Left renal pelvis (tissue), 4 donors: ENCODE measurements around the gene TMSB10. TPM values are rescaled to one million over a fixed set of nuclear protein-coding genes. Genes with fewer than 3 reads are reported as not detected.
A peak's percentile ranks its signal among the peaks of the same experiment; 100 is the strongest.

ENCODE experiments used
- DNase-seq, 4 donors: peaks; one replicate each; pipeline ENCODE4 v3.0.0-alpha.2; 2013; ENCODE audit warnings: low read depth in 4 of 4, low spot score in 3 of 4
- polyA plus RNA-seq, 4 donors: library from polyadenylated mRNA; unstranded; fragments of 120-200 nt; gene quantifications; one replicate each; pipeline ENCODE4 v1.2.1, GENCODE V29; 2013; ENCODE audit not compliant: insufficient read length in 4 of 4

The TMSB10 gene
- polyA plus RNA-seq, 4 donors, result 1,416 to 1,653 (median 1,568) TPM

DNA sequence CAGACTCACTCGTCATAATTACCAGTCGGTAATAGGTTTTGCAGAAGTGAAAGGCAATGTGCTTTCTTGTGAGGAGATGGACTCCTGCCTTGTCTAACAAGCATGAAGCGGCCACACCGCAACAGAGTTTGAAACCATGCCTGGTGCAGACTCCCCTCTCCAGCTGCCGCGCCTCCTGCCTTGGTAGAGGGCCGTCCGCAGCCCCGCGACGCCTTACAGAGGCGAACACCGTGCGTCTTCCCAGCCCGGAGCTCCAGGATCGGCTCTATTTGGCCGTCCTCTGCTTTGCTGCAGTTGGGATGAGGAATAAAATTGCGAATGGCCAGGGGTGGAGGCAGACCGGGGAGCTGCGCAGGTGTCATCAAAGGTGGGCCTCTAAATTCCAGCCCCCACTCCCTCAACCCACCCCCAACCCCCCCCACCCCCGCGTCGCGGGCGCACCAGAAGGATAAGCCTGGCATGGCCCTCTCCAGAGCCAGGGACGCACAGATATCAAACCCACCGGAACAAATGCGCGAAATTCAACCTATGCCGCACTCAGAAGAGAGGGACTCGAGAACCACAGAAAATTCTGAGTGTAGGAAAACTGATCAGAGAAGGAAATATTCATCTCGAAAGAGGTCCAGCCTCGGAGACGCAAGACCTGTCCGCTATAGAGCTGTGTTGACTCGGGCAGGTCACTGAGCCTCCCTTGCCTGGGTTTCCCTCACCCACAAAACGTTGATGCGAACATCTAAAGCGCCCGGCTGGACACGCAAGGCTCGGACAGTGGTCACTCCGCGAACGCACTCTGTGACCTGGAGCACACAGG is 25.7 kb upstream of the TMSB10 start:
- DNase-seq, result no peak

DNA sequence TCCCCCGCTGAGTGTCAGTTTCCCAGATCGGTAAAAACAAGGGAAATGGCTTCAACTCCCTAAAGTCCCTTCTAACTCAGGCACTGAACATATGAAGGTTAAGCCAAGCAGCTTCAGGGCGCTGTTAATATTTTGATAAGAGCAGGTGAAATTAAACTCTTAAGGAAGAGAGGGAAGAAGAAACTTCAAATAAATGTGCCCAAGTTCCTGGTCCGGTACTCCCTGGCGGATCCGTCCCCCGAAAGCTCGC is 25.1 kb upstream of the TMSB10 start:
- no peak for DNase-seq

DNA sequence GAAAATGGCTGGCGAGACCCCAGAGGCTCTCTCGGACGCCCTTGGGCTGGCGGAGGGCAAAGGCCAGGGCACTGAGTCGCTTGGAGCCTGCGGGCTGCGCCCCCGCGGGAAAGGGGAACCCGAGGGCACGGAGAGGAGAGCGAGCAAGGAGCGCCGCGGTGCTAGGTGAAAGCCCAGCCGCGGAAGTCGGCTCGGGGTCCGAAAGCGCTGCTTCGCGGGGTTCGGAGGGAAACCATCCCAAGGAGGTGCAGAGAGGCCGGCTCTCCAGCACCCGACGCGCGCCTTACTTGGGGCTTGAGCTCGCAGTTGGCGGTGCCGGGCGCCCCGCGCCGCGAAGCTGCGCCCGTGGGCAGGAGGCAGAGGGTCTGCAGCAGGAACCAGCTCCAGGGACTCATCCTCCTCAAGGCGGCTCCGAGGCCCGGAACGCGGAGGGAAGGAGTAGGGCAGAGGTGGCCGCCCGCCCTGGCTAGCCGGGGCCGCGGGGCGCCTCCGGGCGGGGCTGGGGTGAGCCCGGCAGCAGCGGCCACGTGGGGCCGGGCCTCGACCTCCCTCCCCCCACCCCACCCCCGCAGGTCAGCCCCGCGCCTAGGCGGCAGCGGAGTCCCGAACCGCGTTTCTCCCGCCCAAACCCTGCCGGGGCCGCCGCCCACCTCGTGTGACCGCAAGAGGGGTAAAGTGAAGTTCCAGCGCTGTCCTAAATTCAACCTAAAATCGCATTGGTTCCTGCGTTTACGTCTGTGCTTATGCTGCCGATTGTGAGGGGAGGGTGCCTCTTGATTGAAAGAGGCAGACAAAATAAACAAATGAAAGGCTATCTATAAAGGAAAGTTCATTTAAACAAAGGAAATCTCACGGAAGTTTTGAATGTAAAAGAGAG is 24.6 kb upstream of the TMSB10 start, which contains the start of gene TRABD2A:
TSS of gene TRABD2A (minus strand) at position 440 of the 877 bp plus-strand sequence. CDS start at position 395, 45 bp downstream.
- no peak for DNase-seq

DNA sequence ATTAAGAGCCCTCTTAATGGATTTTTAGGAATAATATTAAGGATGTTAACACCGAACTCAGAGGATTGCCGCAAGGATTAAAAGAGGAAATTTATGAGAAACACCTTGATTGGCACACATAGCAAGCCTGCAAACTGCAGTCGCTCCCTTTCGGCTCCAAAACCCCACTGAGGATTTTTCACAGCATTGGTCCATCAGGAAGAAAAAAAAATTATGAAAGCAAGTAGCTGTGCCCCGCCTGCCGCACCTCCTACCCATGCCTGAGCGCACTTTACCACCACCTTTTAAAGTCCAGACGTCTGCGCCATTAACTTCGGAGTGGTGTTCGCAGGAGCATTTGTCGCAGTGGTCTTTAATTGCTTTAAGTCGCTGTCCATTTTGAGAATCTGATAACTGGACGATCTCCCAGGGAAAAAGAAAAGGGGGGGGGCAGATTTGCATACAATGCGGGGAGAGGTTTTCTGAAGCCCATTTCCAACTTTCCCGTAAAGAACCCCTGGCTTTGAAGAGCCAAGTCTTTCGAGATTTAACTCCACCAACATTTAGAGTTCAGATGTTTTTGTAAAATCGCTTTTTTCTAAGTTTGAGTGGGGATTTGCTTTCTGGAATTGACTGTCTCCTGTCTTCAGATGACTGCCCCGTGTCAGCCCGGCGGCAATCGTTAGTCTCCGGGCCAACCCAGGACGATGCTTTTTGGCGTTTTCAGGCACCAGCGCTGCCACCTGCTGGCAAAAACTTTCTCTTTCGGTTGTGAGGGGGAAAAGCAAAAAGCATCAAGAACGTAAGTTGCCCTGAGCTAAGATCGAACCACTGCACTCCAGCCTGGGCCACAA is 23.7 kb upstream of the TMSB10 start:
- peak in 3 of 4 donors; percentile 39 to 67 (median 56) for DNase-seq

DNA sequence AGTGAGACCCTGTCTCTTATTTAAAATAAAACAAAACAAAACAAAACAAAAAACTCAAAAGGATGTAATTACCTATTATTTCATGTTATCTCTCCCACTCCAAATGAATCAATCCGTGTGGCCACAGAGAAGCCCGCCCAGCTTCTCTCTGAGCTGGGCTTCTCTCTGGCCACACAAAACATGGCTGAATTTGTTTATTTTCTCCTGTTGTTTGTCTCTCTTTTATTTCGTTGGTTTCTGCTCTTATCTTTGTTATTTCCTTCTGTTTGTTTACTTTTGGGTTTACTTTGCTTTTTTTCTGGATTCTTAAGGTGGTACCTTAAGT is 23.1 kb upstream of the TMSB10 start:
- no peak for DNase-seq

DNA sequence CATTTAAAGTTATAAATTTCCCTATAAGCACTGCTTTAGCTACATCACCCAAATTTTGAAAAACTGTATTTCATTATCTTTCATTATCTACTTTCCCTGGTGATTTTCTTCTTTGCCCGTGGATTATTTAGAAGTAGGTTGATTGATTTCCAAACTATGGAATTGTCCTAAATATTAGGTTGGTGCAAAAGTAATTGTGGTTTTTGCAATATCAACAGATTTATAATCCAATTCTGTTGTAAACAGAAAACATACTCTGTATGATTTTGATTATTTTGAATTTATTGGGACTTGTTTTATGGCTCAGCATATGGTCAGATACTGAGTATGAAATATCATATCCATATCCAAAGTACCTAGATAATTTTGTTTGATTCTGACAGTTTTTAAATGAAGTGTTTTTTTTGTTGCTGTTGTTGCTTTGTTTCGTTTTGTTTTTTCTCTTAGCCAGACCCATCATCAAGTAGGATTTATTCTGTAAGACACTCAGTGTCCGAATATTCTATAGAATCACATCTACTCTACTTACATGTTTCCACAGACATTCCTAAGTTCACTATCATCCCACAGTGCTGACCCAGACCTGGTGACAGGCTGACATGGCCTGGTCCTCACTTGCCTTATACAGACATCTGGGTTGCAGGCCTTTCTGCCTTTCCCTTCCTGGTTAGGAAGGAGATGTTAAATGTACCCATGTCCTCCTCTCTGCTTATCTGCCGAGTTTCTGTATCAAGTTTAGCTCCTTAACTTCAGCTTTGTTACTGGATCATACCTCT is 22.5 kb upstream of the TMSB10 start:
- no peak for DNase-seq

DNA sequence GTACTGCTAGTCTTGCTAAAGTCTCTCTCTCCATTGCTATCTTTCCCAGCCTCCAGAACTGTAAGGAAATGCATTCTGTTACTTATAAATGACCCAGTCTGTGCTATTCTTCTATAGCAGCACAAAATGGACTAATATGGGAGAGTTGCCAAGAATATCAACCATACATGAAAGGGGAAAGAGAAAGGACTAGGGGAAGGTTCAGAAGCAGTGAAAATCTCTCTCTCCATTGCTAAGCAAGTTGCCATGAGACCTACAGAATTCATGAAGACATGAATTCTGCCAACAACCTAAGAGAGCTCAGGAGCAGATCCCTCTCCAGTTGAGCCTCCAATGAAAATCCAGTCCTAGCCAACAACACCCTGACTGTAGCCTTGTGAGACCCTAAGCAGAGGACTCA is 21.0 kb upstream of the TMSB10 start:
- DNase-seq, result no peak

DNA sequence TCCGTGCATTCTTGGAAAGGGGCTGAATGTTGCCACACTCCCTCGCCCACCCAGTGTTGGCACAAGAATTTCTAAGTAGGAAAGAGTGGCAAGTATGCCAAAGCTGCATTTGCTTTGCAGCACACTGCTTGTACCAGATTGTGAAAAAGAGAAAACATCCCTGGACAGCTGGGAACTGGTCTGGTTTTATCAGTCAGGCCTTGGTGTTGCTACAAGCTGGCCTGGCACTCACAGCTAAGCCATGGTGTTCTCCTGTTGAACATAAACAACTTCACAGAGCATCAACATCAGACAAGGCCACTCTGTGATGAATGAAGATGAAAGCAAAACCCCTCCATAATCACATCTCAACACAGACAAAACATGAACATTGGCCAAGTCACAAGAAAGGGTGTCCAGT is 20.3 kb upstream of the TMSB10 start:
- no peak for DNase-seq

DNA sequence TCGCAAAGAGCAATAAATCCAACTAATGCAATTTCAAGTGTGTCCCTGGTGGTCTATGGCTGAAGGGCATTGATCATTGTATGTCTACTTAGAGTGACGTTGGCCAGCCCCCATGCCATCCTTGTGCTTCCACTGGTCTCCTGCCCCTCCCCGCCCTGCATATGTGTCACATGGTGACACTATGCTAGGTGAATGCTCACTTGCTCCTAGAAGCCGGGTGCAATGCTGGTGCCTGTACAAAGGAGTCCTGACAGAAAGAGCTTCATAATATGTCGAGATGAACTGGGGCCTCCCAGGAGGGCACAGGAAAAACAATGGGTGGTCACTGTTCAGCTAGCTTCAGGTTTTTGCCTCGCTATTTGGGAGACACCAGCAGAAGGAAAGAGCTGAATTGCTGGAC is 18.7 kb upstream of the TMSB10 start:
- DNase-seq, result no peak

DNA sequence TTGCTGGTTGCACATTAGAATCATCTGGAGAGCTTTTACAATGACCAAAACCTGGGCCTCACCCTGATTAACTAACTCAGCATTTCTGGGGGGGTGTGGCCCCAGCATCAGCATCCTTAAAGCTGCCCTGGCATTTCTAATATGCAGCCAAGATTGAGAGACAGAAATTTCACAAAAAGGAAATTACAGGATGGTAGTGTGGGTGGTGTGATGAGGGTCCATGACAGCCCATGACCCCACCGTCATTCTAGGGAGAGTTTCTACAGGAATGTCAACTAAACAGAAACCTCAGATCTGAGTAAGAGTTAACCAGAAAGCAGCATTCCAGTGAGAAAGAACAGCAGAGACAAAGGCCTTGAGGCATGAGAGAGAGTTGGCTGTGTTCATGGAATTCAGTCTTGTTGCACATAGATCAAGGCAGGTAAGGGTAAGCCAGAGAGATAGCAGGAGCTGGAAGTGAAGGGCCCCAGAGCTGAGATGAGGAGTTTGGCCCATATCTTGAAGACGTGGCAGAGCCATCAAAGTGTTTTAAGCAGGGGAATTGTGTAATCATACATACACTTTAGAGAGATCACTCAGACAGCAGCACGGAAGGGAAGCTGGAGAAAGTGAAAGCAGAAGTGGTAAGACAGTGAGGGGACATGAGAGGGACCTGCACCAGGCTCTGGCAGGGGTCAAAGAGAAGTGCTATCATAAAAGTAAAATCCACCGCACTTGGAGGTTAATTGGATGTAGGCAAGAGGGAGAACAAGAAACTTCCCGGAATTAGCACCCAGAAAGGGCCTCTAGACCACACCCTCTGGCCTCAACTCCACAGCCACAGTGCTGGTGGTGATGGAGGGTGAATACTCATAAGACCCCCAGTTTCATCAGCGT is 16.8 kb upstream of the TMSB10 start:
- DNase-seq, result no peak

DNA sequence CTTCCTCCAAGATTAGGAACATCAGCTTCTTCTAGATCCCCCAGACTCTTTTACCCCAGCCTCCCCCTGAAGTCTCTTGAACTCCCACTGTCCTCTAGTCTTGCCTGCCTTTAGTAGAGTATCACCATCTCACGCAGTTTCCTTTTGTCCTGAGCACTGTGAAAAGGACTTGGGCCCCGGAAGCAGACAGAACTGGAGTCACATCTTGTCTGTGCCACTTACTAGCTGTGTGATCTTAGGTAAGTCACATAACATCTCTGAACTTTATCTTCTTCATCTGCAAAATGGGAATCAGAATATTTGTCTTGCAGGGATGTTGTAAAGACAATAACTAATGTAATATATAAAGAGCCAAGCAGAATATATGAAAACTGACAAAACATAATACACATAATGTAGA is 16.1 kb upstream of the TMSB10 start:
- no peak for DNase-seq

DNA sequence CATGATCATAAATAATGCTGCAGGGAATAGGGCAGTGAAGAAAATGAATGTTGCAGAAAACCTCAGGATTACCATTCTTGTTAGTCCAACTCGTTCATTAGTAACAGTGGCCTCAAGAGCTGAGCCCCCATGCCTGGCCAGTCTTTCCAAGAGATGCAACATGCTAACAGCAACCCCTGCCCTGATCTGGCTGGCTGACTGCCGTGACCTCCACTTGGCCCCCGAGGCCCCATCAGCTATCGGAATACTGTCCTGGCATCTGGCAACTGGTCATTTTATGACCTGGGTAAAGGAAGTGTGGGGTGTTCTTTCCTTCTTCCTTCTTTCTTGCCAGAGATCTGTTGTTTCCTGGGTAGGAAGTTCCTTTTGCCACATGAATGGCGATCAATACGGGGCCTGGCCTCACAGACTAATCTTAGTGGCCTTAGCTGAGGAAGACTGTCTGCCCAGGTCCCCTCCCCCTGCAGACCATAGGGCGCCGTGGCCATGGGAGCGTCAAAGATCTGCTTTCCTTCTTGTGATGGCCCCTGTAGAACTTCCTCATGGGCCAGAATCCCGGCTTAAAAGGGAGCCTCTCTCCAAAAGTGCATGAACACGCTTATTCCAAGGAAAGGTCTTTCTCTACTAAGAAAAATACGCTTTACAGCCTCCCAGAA is 14.0 kb upstream of the TMSB10 start:
- DNase-seq, result no peak

DNA sequence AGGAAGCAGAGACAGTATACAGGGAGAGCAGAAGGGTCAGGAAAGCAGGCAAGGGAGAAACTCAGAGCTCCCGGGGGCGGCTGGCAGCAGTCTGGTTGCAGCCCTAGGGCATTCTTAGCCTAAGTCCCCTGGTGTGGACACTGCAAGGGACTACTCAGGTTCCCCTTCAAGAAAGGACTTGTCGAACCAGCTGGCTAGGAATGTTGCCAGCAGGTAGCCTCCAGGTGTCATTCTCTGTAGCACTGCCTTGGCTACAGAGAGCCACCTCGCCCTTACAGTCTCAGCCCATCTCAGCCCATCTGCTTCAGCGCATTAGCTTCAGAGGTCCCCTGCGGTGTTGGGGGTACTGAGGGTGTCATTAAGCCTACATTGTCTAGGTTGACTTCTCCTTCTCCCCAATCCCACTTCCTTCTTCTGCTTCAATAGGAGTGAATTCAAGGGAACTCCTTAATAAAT is 11.3 kb upstream of the TMSB10 start:
- DNase-seq, result no peak

DNA sequence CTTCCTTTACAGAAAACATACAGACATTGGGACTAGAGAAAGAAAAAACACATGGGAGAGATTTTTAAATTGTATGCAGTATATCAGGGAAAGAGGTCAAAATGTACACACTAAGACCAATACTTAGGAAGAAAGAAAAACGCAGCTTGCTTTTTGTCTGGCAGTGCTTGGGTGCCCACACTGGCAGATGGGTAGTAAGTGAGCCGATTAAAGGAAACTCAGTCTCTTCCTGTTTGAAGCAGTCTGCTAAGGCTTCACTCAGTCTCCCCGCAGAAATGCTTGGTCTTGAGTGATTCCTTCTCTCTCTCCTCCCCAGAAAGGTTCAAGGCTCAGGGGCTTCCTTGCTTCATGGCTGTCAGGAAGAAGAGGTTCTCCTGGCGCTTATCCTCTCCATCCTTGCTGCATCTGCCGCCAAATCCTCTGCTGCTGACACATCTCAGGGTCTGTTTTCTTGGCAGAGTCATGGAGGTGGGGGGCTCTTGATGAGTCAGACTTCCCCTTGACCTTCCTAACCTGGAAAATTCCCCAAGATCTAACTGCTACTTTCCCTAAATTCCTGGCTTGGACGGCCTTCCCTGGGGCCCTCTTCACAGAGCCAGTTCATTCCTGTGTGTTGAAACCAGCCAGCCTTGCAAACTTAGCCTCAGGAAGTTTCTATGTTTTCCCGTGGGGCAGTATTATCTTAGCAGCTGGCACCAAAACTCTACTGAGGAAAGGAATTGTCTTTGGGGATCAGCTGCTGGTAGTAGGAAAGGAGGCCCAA is 10.5 kb upstream of the TMSB10 start:
- no peak for DNase-seq

DNA sequence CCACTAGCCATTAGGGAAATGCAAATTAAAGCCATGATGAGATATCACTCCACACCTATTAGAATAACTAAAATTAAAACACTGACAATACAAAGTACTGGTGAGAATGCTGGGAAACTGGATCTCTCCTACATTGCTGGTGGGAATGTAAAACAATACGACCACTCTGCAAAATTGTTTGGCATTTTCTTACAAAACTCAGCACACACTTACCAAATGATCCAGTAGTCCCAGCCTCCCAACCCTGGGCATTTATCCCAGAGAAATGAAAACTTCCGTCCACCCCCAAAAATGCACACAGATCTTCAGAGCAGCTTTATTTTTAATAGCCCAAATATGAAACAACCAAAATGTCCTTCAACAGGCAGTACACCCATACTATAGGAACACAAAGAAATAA is 8.9 kb upstream of the TMSB10 start:
- DNase-seq, result no peak

DNA sequence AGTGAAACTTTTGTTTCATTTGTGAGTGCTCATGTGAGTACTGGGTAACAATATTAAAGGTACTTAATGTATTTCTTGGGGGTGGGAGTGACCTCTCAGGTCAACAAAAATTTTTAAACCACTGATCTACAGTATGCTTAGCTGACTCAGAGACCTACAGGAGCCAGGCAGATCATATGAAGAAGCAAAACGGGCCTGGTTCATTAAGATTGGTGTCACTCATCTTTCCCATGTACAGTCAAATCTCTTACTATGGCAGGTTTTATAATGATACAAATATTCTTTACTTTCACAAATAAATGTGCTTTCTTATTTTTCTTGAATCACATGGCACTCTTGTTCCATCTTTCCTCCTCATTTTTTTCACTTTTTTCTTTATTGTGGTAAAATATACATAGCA is 7.7 kb upstream of the TMSB10 start:
- DNase-seq, result no peak

DNA sequence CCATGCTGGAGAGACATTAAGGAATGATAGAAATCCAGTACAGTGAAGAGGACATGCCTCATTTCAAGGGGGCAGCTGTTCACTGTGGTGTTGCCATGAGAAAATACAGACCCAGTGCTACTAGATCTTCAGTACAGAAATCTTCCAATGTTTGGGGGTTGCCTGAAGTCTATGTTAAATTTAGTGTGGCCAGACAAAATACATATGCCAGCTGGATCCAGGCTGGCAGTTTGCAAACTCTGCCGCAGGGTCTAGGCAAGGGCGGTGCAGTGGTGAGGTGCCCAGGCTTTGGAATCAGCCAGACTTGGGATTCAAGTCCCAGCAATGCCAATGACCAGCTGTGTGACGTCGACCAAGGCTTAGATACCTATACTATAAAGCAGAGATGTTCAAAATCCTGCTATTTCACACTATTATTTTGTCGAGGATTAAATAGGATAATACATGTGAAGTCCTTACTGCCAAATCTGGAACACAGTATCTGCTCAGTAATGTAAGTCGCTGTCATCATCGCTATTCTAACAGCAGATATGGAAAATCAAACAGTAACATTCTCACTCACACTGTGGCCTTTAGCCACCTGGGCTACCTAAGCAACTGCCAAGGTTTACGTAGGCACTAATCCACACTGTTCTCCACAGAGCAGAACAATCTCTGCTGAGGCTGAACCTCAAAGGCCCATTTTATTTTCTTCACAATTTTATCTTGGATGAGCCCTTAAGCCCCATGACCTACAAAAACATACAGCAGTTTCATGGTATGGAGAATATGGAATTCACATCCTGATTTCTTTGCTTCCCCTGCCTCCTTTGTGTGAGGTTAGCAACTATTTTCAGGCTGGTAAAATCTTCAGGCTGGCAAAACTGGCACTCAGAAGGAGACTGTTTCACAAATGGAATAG is 5.9 kb upstream of the TMSB10 start:
- DNase-seq, result no peak
